GM19463 (cell line): ENCODE results near the gene PIH1D1.

ENCODE experiments used
- ATAC-seq: cut with Tn5 transposase; IDR thresholded peaks from one replicate; pipeline ENCODE4 v1.9.1; 2021; ENCODE audit warnings: mild to moderate bottlenecking, moderate library complexity; ENCODE audit not compliant: unreplicated experiment

The PIH1D1 gene

DNA sequence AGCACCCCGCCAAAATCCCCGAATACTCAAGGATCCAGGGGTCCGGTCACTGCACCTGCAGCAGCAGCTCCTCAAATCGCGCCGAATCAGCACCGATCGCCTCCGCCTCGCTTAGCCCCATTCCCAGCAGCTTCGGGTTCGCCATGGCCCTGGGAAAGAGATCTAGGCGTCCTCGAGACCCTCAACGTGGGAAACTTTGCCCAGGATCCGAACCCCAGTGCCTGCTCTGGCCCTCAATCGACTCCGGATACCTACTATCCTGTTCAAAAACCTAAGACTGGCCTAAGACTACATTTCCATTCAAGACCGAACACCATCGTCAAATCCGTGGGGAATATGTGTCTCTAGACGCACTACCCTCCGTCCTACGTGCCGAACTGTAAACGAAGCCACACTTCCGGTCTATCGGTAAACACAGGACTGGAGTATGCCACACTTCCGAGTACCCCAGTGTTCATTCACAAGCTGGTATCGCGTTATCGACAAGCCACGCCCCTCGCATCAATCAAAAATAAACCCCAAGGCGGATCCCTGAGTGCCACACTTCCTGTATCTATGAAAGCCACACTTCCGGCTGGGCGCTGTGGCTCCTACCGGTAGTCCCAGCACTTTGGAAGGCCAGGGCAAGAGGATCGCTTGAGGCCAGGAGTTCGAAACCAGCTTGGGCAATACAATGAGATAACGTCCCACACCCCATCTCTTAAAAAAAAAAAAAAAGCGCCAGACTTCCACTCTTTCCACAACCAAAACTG lies at the start of gene PIH1D1:
PIH1D1 (minus strand) TSS at position 385 of the 752 bp plus-strand sequence; CDS start at position 145, 240 bp downstream.
- ATAC-seq: no peak

DNA sequence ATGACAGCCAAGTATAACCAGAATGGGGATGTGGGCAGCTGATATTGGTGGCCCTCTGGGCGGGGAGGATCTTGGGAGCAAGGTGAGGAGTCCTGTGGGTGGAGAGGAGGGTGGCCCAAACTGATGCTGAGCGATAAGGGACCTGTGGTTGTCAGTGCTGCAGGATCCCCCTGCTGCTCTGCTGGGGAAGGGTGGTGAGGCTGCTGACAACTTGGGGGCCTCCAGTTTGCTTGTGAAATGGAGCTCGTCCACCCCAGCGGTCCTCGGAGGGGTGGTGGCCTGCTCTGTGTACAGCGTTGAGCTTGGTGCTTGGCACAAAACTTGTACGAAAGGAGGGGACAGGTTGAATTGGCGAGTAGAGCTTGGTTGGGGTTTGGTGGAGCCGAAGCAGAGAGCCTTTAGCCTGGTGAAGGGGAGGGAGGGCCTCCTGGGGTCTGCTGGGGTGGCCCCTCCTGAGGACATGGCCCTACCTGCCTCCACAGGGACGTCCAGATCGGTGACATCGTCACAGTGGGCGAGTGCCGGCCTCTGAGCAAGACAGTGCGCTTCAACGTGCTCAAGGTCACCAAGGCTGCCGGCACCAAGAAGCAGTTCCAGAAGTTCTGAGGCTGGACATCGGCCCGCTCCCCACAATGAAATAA lies 47.5 kb upstream of the PIH1D1 start:
- ATAC-seq: no peak

DNA sequence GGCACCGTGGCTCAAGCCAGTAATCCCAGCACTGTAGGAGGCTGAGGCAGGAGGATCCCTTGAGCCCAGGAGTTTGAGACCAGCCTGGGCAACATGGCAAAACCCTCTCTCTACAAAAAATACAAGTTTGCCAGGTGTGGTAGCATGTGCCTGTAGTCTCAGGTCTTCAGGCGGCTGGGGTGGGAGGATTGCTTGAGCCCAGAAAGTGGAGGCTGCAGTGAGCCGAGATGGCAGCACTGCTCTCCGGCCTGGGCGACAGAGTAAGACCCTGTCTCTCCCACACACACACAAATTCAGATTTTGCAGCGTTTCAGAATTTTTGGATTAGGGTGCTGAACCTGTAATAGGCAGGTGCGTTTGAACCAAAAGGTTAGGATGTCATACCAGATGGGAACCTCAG lies 46.9 kb upstream of the PIH1D1 start:
- no peak for ATAC-seq

DNA sequence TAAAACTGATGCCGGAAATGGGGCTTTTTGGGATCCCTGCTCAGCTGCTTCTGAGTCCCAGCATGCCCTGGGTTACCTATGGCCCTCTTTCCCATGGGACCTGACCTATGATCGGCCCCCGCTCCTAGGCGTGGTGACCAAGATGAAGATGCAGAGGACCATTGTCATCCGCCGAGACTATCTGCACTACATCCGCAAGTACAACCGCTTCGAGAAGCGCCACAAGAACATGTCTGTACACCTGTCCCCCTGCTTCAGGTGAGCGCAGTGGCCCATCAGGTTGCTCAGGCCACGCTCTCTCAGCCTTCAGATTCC lies 46.1 kb upstream of the PIH1D1 start:
- ATAC-seq: no peak

DNA sequence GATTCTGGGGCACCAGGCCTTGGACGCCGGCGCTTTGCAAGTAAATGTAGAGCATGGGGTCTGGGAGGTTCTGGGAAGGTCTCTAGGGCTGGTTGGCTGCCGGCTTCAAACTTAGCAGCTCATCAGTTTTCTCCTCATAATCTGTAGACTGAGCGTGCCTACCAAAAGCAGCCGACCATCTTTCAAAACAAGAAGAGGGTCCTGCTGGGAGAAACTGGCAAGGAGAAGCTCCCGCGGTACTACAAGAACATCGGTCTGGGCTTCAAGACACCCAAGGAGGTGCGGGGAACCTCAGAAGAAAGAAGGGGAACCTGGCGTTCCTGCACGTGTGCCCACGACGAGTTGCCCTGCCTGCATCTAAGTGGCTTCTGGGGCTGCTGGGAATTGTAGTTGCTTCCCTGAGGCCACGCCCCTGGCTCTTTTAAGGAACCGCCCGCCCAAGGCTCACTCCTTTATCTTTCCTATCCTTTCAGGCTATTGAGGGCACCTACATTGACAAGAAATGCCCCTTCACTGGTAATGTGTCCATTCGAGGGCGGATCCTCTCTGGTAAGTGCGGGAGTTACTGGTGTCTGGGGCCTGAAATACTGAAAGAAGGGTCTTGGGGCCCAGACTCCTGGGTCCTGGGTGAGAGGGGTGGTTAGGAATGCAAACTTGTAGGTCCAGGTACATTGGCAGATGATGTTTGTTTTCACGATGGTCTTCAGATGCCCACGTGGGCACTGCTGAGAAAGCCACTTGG lies 45.6 kb upstream of the PIH1D1 start:
- no peak for ATAC-seq

DNA sequence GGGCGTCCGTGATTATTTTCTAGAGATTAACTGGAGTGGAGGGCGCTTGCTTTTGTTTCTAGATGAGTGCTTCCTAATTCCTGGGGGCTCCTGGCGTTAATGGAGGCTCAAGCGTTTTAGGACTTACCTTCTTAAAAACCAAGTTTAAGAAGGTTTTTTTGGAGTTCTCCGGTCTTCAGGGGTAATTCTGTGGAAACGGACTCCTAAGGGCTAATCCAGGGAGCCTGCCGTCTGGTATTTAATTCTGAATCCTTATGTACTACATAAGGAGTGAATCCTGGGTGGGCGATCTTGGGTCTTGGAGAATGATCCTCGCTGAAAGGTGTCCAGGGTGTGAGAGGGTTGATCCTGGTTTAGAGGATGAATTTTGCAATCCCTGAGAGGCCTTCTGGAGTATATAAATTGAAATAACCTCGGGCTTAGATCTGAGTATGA lies 45.0 kb upstream of the PIH1D1 start:
- ATAC-seq: no peak

DNA sequence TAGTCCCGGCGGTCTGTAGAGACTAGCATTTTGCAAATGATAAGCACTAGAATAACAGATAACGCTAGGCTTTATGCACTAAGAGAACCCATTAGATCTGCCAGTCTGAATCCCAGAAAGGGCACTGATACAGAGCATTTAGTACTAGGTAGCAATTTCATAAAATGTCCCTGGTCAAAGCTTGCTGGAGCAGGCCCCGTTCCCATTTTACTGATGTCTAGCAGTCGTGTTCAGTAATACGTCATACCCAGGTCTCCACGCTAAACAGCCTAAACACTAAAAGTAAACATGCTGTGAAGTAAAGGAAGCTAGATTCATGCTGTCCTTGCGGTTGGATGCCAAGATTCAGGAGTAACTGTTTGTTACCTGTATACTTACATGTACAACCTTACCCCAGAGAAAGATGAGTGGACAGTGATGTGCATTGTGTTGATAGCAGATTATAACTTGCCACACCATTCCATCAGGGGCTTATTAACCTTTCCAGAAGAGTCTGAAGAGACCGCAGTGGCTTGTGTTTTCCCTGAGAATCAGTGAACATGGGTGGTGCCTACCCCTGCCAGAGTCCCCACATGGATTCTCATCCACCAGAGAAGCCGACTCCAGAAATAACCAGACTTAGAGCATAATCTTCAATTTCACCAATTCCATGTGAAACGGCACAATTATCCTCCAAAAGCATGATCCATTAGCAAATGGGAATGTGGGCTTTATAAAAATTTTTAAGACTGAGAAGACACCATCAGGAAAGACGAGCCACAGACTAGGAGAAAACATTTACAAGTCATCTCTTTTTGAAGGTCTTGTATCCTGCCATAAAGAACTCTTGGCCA lies 41.2 kb upstream of the PIH1D1 start:
- no peak for ATAC-seq

DNA sequence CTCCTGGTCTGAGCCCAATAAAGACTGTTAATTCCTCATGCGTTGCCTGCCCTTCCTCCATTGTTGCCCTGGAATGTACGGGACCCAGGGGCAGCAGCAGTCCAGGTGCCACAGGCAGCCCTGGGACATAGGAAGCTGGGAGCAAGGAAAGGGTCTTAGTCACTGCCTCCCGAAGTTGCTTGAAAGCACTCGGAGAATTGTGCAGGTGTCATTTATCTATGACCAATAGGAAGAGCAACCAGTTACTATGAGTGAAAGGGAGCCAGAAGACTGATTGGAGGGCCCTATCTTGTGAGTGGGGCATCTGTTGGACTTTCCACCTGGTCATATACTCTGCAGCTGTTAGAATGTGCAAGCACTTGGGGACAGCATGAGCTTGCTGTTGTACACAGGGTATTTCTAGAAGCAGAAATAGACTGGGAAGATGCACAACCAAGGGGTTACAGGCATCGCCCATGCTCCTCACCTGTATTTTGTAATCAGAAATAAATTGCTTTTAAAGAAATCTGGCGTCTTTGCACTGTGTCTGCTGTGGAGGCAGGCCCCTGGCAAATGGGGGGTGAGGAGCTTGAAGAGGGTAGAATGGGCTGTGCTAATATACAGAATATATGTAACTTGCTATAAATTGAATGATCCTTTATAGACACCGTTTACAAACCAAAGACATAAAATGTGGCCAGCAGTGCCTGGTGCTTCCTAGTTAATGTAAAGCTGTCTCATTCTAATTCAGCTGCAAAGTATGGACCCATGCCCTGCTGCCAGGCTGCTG lies 40.4 kb upstream of the PIH1D1 start:
- ATAC-seq: no peak

DNA sequence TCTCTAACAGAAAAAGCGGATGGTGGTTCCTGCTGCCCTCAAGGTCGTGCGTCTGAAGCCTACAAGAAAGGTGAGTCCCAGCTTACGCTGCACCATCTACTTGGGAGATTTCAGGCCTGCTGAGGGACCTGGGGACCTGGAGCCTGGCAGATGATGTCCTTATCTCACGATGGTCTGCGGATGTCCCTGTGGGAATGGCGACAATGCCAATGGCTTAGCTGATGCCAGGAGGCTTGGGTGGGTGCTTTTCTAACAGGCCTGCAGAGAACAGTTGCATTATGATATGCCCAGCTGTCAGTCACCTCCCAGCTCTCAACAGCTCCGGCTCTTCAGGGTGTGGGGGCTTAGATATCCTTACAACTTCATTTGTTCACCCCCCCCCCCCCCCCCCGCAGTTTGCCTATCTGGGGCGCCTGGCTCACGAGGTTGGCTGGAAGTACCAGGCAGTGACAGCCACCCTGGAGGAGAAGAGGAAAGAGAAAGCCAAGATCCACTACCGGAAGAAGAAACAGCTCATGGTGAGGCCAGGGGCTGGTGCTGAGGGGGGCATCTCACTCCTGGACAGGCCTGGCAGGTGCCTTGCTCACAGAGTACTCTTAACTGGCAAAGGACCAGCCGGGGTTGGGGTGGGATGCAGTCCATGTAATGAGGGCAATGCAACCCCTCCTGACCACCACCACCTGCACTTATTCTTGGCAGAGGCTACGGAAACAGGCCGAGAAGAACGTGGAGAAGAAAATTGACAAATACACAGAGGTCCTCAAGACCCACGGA lies 39.6 kb upstream of the PIH1D1 start:
- ATAC-seq: no peak

DNA sequence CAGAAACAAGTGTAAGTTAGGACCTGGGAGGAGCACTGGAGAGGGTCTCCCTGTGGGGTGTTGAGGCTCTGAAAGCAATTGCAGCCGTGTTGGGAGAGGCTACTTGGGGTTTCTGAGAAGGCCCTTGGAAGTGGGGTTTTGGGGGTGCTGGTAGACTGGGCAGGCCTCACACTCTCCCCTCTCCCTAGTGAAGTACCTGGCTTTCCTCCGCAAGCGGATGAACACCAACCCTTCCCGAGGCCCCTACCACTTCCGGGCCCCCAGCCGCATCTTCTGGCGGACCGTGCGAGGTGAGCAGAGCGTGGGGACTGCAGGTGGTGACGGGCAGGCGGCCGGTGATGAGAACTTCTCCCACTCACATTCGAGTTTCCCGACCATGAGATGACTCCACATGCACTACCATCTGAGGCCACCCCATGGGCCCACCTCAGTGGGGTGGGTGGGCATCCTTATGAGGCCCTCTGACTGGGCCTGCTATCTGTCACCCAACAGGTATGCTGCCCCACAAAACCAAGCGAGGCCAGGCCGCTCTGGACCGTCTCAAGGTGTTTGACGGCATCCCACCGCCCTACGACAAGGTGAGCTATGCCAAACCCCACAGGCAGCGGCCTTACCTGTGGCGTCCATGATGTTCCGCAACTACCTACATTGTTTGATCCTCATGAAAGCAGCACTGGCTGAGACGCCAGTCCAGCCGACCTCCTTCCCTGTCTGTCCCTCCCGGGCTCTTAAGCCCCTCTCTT lies 38.8 kb upstream of the PIH1D1 start:
- no peak for ATAC-seq

DNA sequence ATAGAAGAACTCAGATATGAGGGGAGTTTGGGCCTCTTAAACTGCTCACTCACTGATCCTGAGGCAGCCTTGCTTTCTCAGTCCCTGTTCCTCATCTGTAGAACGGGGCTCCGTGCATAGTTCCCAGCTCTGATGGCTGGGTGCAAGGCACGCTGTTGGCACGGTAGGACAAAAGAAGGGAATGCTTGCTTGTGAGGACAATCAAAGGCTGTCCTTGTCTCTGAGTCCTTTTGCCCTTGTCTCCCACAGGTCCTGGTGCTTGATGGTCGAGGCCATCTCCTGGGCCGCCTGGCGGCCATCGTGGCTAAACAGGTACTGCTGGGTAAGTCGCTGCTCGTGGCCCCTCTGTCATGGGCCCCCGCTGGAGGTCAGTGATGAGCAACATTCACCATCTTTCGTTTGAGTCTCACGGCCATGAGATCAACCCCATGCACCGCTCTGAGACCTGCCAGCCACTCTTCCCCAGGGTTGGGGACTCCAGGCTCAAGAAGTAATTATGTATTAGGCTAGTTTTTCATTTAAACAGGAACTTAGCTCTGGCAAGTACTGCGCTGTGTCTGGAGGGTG lies 38.1 kb upstream of the PIH1D1 start:
- no peak for ATAC-seq

DNA sequence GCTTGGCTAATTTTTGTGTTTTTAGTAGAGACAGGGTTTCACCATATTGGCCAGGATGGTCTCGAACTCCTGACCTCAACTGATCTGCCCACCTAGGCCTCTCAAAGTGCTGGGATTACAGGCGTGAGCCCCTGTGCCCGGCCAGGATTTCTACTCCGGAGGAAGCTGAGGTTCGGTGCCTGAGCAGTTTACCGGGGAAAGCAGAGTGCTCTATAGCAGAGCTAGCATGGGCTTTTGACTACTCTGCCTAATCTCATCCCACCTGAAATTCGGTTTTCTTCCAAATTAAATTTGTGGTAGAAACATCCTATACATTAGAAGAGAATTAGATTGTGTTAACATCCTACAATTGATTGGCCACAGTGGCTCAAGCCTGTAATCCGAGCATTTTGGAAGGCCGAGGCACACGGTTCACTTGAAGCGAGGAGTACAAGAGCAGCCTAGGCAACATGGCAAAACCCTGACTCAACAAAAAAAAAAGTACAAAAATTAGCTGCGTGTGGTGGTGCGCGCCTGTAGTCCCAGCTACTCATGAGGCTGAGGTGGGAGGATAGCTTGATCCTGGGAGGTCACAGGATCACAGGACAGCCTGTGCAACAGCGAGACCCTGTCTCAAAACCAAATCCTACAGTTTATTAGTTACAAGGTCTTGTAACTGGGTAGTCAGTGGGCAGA lies 37.4 kb upstream of the PIH1D1 start:
- ATAC-seq: no peak

DNA sequence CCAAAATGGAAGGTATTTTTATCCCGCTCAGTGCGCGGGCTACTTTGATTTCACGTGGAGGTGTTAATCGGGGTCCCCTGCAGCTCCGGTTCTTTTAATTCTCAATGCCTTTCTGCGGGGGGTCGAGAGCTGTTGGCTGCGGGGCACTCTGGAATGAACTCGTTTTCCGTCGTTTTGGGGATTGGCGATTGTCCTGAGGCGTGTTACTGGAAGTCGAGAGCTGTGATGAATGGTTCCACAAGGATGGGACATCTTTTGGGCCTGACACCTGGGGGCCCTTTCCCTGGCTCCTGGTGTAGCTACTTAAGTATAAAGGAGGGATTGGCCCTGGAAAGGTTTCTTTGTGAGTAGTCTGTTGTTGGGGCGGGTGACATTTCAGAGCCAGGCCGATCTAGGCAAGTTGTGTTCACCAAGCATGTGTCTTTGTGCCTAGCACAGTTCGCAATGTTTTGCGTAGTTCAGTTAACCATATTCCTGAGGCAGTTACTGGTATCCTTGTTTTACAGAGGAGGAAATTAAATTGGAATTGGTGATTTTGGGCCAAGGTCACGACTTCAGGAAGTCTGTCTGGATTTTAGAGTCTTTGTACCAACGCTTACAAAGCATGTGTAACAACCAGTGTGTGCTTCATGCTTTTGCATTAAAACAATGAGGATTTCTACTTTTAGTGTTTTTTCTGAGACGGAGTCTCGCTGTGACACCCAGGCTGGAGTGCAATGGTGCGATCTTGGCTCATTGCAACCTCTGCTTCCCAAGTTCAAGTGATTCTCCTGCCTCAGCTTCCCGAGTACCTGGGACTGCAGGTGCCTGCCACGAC lies 36.6 kb upstream of the PIH1D1 start:
- no peak for ATAC-seq

DNA sequence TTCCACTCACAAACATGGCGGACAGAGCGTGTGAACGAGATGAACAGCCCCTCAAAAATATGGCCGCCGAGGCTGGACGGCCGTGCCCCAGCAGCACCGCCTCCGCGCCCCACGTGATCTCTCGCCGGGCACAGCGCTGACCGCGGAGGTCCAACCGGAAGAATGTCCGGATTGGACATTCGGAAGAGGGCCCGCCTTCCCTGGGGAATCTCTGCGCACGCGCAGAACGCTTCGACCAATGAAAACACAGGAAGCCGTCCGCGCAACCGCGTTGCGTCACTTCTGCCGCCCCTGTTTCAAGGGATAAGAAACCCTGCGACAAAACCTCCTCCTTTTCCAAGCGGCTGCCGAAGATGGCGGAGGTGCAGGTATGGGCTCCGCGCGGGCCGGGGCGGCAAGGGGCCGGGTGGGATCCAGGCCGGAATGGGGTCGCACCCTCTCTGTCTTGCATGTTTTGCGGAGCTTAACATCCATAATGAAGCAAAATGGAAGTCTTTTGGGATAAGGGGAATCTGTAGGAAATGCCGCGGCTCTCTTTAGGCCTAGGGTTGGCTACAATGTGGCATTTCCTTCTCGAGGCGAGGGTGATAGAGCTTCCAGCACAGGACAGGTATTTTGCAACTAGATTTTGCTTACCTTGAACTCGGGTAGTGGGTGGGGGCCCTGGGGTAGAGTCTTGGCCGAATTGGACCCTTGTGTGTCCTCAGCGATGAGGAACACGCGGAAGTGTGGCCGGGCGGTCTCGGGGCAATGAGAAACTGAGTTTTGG lies 35.8 kb upstream of the PIH1D1 start, which contains the start of gene RPL13A:
RPL13A (plus strand) TSS at position 332 of the 769 bp plus-strand sequence; CDS start at position 354, 22 bp downstream.
- ATAC-seq: peak; percentile 94

DNA sequence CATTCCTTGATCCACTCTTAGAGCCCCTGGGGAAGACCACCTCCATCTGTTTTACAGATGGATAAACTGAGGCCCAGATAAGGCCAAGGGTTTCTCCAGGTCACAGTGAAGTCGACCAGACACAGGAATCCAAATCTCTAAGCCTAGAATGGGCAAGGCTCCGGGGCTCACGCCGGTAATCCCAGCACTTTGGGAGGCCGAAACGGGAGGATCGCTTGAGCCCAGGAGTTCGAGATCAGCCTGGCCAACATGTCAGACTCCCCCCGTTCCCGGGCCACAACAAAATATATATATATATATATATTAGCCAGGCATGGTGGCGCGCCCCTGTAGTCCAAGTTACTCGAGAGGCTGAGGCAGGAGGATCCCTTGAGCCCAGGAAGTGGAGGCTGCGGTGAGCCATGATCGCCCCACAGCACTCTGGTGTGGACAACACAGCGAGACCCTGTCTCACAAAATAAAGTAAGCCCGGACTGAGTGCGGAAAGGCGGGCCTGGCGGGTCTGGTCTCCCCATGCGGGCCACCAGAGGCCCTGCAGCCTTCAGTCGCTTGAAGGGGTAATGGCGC lies 35.2 kb upstream of the PIH1D1 start:
- ATAC-seq: no peak

DNA sequence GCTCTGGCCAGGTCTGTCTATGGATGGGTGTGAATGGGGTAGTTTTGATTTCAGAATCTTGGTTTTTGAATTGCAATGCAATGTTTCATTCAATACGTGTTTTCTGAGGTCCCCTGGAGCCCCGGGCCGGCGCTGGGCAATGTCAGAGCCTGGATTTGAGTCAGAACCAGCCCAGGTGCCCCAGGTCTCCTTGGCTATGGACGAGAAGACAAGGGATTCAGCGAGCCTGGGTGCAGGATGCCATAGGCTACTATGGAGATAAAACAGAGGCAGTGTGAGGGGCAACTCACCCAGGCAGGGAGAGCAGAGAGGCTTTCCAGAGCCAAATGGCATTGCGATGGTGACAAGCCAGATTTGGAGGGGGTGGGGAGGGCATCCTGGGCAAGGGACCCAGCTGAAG lies 34.6 kb upstream of the PIH1D1 start:
- ATAC-seq: no peak
